GM13976 (cell line): Measurements from ENCODE around the gene MYOF.

ENCODE experiments used
- DNase-seq: peaks from one replicate; pipeline ENCODE4 v3.0.0; 2012; ENCODE audit warnings: low spot score
- CTCF ChIP-seq: IDR thresholded peaks from 2 replicates; pipeline ENCODE4 v1.5.1; 2012; ENCODE audit warnings: borderline replicate concordance, mild to moderate bottlenecking; ENCODE audit not compliant: insufficient read depth; ENCODE audit errors: extremely low read depth, missing control alignments, control extremely low read depth
- in situ Hi-C: fragments of 300-500 bp; cut with MboI; formaldehyde crosslinking; loops from one replicate; pipeline ENCODE4 v1.12.0; 2022; ENCODE audit warnings: low sequenced_read_pairs, mixed read lengths, inconsistent platforms; ENCODE audit not compliant: unreplicated experiment

The MYOF gene

GRCh38 chr10:93261089-93261488 lies 221.0 kb downstream of the MYOF start:
- TF ChIP-seq CTCF = no peak
- DNase-seq = no peak
- in situ Hi-C loops = no loop called here

GRCh38 chr10:93259126-93259525 lies 223.0 kb downstream of the MYOF start:
- no peak for DNase-seq
- in situ Hi-C loops = no loop called here
- TF ChIP-seq CTCF = no peak
